HG03442 (cell line): ENCODE data around the gene GOLGA3.
"Not testable (repeated sequence)": the region's sequence is repeated elsewhere in the genome, so short reads cannot be mapped to it uniquely, and the experiment has no call there.

Experiments used
- ATAC-seq: cut with Tn5 transposase; IDR thresholded peaks from one replicate; pipeline ENCODE4 v1.9.1; 2021; ENCODE audit warnings: mild to moderate bottlenecking, moderate library complexity; ENCODE audit not compliant: unreplicated experiment

The GOLGA3 gene

GRCh38 chr12:132847363-132848356 lies 19.0 kb upstream of the GOLGA3 start:
- no peak for ATAC-seq

GRCh38 chr12:132844681-132845080 lies 16.0 kb upstream of the GOLGA3 start:
- ATAC-seq, result not testable (repeated sequence)

- ATAC-seq, result no peak
These were observed 13.9 kb upstream of the GOLGA3 start for GRCh38 chr12:132842449-132843045.

GRCh38 chr12:132841151-132841550 lies 12.5 kb upstream of the GOLGA3 start:
- no peak for ATAC-seq

- ATAC-seq, result no peak
These were observed 11.9 kb upstream of the GOLGA3 start for GRCh38 chr12:132840536-132840935.

- ATAC-seq, result no peak
These were observed 11.0 kb upstream of the GOLGA3 start for GRCh38 chr12:132839558-132840235.

- no peak for ATAC-seq
These were observed 9.9 kb upstream of the GOLGA3 start for GRCh38 chr12:132838410-132839080.

- no peak for ATAC-seq
These were observed 9.2 kb upstream of the GOLGA3 start for GRCh38 chr12:132837693-132838409.

GRCh38 chr12:132836795-132837331 lies 8.2 kb upstream of the GOLGA3 start:
- no peak for ATAC-seq

- ATAC-seq, result not testable (repeated sequence)
These were observed 7.6 kb upstream of the GOLGA3 start for GRCh38 chr12:132836230-132836629.

GRCh38 chr12:132835076-132836025 lies 6.7 kb upstream of the GOLGA3 start:
- ATAC-seq, result no peak

GRCh38 chr12:132834181-132834711 lies 5.6 kb upstream of the GOLGA3 start:
- no peak for ATAC-seq

GRCh38 chr12:132833341-132833740 lies 4.7 kb upstream of the GOLGA3 start:
- ATAC-seq, result no peak

- ATAC-seq, result no peak
These were observed 3.1 kb upstream of the GOLGA3 start for GRCh38 chr12:132831771-132832170.

- ATAC-seq, result peak; percentile 16
These were observed 636 bp downstream of the GOLGA3 start for GRCh38 chr12:132827763-132828703.

GRCh38 chr12:132825861-132826260 lies 2.8 kb downstream of the GOLGA3 start:
- no peak for ATAC-seq

GRCh38 chr12:132825089-132825488 lies 3.6 kb downstream of the GOLGA3 start:
- no peak for ATAC-seq

- ATAC-seq, result no peak
These were observed 4.6 kb downstream of the GOLGA3 start for GRCh38 chr12:132824053-132824452.
